GM12891 (cell line): Measurements from ENCODE around the gene COL20A1.

Source experiments
- DNase-seq: peaks from one replicate; pipeline ENCODE4 v3.0.0; 2011; ENCODE audit warnings: low spot score; ENCODE audit not compliant: insufficient read length
- FAIRE-seq: peaks from 2 replicates; lab custom pipeline; 2011; peaks lifted over from hg19 to GRCh38; lab: Jason Lieb, UNC
- PAX5 ChIP-seq: IDR thresholded peaks from 2 replicates; pipeline ENCODE4 v1.6.1; 2011; ENCODE audit warnings: low read length, moderate library complexity, mild to moderate bottlenecking; ENCODE audit not compliant: insufficient read depth, severe bottlenecking
- POLR2A ChIP-seq: IDR thresholded peaks from 2 replicates; pipeline ENCODE4 v1.6.1; 2011; ENCODE audit warnings: low read depth, low read length, control low read depth
- POLR2AphosphoS5 ChIP-seq: IDR thresholded peaks from 2 replicates; pipeline ENCODE4 v1.6.1; 2011; ENCODE audit warnings: low read depth, low read length, control low read depth
- POU2F2 ChIP-seq: IDR thresholded peaks from 2 replicates; pipeline ENCODE4 v1.6.1; 2011; ENCODE audit warnings: low read depth, mild to moderate bottlenecking, control low read depth, low read length, moderate library complexity
- SPI1 ChIP-seq: IDR thresholded peaks from 2 replicates; pipeline ENCODE4 v1.6.1; 2011; ENCODE audit warnings: low read depth, low read length, control low read depth
- TAF1 ChIP-seq: IDR thresholded peaks from 2 replicates; pipeline ENCODE4 v1.6.1; 2011; ENCODE audit warnings: low read depth, low read length, control low read depth

Gene COL20A1

DNA sequence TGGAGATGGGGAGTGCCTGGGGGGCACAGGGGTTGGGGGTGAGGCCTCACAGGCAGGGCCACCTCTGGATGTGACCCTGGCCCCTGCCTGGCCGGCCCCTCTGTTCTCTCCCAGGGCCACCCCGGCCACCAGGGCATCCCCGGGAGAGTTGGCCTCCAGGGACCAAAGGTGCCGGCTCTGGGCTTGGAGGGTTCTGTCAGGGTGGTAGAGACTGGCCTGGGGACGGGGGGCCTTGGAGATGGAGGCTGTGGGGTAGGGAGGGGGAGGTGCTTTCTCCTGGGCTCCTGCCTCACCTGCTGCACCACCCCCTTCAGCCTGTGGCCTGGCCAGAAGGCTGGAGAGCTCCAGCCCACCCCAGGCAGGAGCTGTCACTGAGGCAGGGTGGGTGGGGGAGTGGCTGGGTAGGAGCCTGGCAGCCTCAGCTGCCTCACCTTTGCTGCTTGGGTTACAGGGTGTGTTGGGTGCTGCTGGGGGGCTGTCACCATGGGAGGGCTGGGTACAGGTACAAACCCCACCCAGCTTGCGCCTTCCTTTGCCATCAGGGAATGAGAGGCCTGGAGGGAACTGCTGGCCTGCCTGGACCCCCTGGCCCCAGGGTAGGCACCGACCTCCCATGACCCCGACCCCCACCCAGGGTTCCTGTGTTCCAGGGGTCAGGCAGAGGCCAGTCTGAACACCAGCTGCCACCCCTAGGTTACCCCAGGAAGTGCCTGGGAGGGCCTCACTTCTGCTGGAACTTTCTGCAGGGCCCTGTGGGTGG is 32.7 kb downstream of the COL20A1 start:
- FAIRE-seq (no peak), DNase-seq (no peak)
- TF ChIP-seq SPI1 (no peak), POLR2AphosphoS5 (no peak), POU2F2 (no peak), PAX5 (no peak), POLR2A (no peak), TAF1 (no peak)

GRCh38 chr20:63326314-63327230 is 33.6 kb downstream of the COL20A1 start:
- no peak for TF ChIP-seq POLR2A
- TF ChIP-seq PAX5, result no peak
- TF ChIP-seq POU2F2, result no peak
- TF ChIP-seq SPI1, result no peak
- no peak for TF ChIP-seq POLR2AphosphoS5
- TF ChIP-seq TAF1, result no peak
- FAIRE-seq (no peak), DNase-seq (no peak)

GRCh38 chr20:63327231-63327745 is 34.3 kb downstream of the COL20A1 start:
- TF ChIP-seq PAX5 (no peak), POLR2AphosphoS5 (no peak), POLR2A (no peak), SPI1 (no peak), POU2F2 (no peak), TAF1 (no peak)

DNA sequence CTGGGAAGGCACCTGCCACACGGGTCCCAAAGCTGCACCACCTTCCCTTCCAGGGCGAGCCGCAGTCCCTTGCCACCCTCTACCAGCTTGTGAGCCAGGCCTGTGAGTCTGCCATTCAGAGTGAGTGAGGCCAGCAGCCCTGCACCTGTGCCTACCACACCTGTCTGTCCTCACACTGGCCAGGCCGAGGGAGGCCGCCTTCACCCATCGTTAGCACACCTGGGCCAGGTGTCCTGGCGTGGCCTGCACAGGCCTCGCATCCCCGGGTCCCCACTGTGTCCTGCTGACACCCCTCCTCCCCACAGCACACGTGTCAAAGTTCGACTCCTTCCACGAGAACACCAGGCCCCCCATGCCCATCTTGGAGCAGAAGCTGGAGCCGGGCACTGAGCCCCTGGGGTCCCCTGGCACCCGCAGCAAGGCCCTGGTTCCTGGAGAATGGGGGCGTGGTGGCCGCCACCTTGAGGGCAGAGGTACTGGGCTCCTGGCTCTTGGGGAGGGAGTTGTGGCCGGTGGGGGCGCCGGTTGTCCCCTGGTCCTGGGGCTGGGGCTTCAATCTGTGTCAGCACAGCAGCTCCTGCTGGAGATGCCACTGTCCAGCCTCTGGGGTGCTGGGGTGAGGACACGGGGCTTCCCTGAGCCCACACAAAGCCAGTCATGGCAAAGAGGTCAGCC is 35.2 kb downstream of the COL20A1 start:
- DNase-seq (no peak), FAIRE-seq (no peak)
- no peak for TF ChIP-seq POLR2AphosphoS5
- TF ChIP-seq SPI1, result no peak
- no peak for TF ChIP-seq TAF1
- no peak for TF ChIP-seq POU2F2
- no peak for TF ChIP-seq PAX5
- no peak for TF ChIP-seq POLR2A

More at GRCh38 chr20:63327231-63327745, 34.3 kb downstream of the COL20A1 start:
- FAIRE-seq, result no peak
- DNase-seq, result no peak

- no peak for FAIRE-seq
- TF ChIP-seq PAX5 (no peak), POU2F2 (no peak), POLR2AphosphoS5 (no peak), SPI1 (no peak), TAF1 (no peak), POLR2A (no peak)
- no peak for DNase-seq
Observed at GRCh38 chr20:63328718-63329275, 35.8 kb downstream of the COL20A1 start.

GRCh38 chr20:63329331-63330083 is 36.5 kb downstream of the COL20A1 start:
- no peak for DNase-seq
- TF ChIP-seq POLR2AphosphoS5 (no peak), SPI1 (no peak), PAX5 (no peak), POU2F2 (no peak), POLR2A (no peak), TAF1 (no peak)
- no peak for FAIRE-seq

GRCh38 chr20:63330084-63330760 is 37.2 kb downstream of the COL20A1 start:
- no peak for TF ChIP-seq SPI1
- TF ChIP-seq TAF1, result no peak
- TF ChIP-seq POU2F2, result no peak
- no peak for TF ChIP-seq POLR2AphosphoS5
- FAIRE-seq (no peak), DNase-seq (no peak)

- DNase-seq (no peak), FAIRE-seq (no peak)
- no peak for TF ChIP-seq PAX5
- TF ChIP-seq TAF1, result no peak
- TF ChIP-seq SPI1, result no peak
- no peak for TF ChIP-seq POU2F2
- TF ChIP-seq POLR2AphosphoS5, result no peak
- no peak for TF ChIP-seq POLR2A
Observed at GRCh38 chr20:63330940-63331339, 38.0 kb downstream of the COL20A1 start.
